HepG2 (cell line): ENCODE measurements around the gene TIMM9. TPM values are rescaled to one million over a fixed set of nuclear protein-coding genes. Genes with fewer than 3 reads are reported as not detected.

Experiments used
- ATAC-seq: fragments of 200-7000 bp; cut with Tn5 transposase; 3 replicates; pipeline ENCODE4 v1.9.1; 2020; ENCODE audit warnings: mild to moderate bottlenecking, moderate library complexity
- BruUV-seq: library from RNA; stranded (reverse); fragments of 400-500 nt; replicated peaks from 2 replicates; lab custom pipeline; 2021; lab: Mats Ljungman, UMichigan
- CTCF ChIA-PET: fragments of 300-600 bp; formaldehyde crosslinking; extraction: SDS; loops from one replicate; lab custom pipeline; 2021; ENCODE audit warnings: low total read pairs, inconsistent platforms, low intra/inter-chr PET ratio; lab: Yijun Ruan, JAX
- POLR2A ChIA-PET: fragments of 350-600 bp; sonication (Branson Sonifier 250); formaldehyde crosslinking; loops from one replicate; lab custom pipeline; 2020; ENCODE audit warnings: antibody characterized with exemption, inconsistent platforms; lab: Yijun Ruan, JAX
- DNase-seq: peaks from one replicate; pipeline ENCODE4 v3.0.0-alpha.2; 2015; ENCODE audit warnings: low spot score
- FAIRE-seq: peaks from 3 replicates; lab custom pipeline; 2011; peaks lifted over from hg19 to GRCh38; lab: Jason Lieb, UNC
- H2AFZ ChIP-seq: one replicate; pipeline ENCODE4 v1.6.1; 2011; ENCODE audit warnings: low read length, inconsistent platforms
- H3K27ac ChIP-seq: fragments of 300-600 bp; 3 replicates; pipeline ENCODE4 v1.8.0; 2011; ENCODE audit warnings: mixed run types, mild to moderate bottlenecking, mixed read lengths, low read length, inconsistent platforms; ENCODE audit not compliant: insufficient read depth; ENCODE audit errors: extremely low read length
- H3K27me3 ChIP-seq, 2 experiments: fragments of 200-600 bp in 1 of 2; 2 replicates in 1 of 2; 3 replicates in 1 of 2; pipeline versions ENCODE4 v1.6.0 to v1.8.0; 2011; ENCODE audit warnings: low read length in 2 of 2, mild to moderate bottlenecking in 2 of 2, moderate library complexity in 2 of 2, inconsistent platforms in 1 of 2; ENCODE audit not compliant: insufficient read depth in 2 of 2, control insufficient read depth in 1 of 2
- H3K36me3 ChIP-seq, 2 experiments: fragments of 200-600 bp in 1 of 2; replicated peaks in 1 of 2; 2 replicates in 1 of 2; 3 replicates in 1 of 2; pipeline versions ENCODE4 v1.5.1 to v1.8.0; 2011; ENCODE audit warnings: low read length in 2 of 2, inconsistent platforms in 1 of 2; ENCODE audit not compliant: insufficient read depth in 2 of 2, control insufficient read depth in 1 of 2
- H3K4me1 ChIP-seq: 2 replicates; pipeline ENCODE4 v1.5.1; 2012; ENCODE audit warnings: low read length, inconsistent platforms; ENCODE audit not compliant: insufficient read depth
- H3K4me2 ChIP-seq: 2 replicates; pipeline ENCODE4 v1.6.0; 2011; ENCODE audit warnings: low read depth, low read length, inconsistent platforms
- H3K4me3 ChIP-seq, 3 experiments: fragments of 200-600 bp in 1 of 3; sonication (generic), shearing (Covaris generic) in 1 of 3; replicated peaks in 1 of 3; 2 replicates each; pipeline ENCODE4 v1.5.1; 2011 to 2016; ENCODE audit warnings: low read length in 3 of 3, inconsistent platforms in 2 of 3, low read depth in 2 of 3, mild to moderate bottlenecking in 2 of 3, control low read depth in 1 of 3, mixed read lengths in 1 of 3; ENCODE audit not compliant: insufficient read depth in 1 of 3
- H3K79me2 ChIP-seq: one replicate; pipeline ENCODE4 v1.6.1; 2011; ENCODE audit warnings: low read length, inconsistent platforms; ENCODE audit not compliant: insufficient read depth
- H3K9ac ChIP-seq: 2 replicates; pipeline ENCODE4 v1.6.0; 2011; ENCODE audit warnings: mild to moderate bottlenecking, low read depth, low read length, inconsistent platforms; ENCODE audit not compliant: insufficient read depth
- H3K9me3 ChIP-seq: 2 replicates; pipeline ENCODE4 v1.5.1; 2012; ENCODE audit warnings: mild to moderate bottlenecking, low read length
- H4K20me1 ChIP-seq: 2 replicates; pipeline ENCODE4 v1.6.0; 2011; ENCODE audit warnings: inconsistent platforms, mild to moderate bottlenecking, low read length, moderate library complexity; ENCODE audit not compliant: insufficient read depth
- HIVEP1 ChIP-seq: sonication (generic); formaldehyde crosslinking; IDR thresholded peaks from 2 replicates; pipeline ENCODE4 v1.4.0; 2020; ENCODE audit warnings: mild to moderate bottlenecking, missing genetic modification reagents
- HNRNPLL ChIP-seq: fragments of 200-400 bp; formaldehyde crosslinking; IDR thresholded peaks from 2 replicates; pipeline ENCODE4 v1.6.1; 2017; ENCODE audit warnings: mild to moderate bottlenecking, low read depth, low read length; ENCODE audit not compliant: poor library complexity, severe bottlenecking
- KDM6A ChIP-seq: IDR thresholded peaks from 2 replicates; pipeline ENCODE4 v1.6.1; 2016; ENCODE audit warnings: low read depth
- NBN ChIP-seq: fragments of 450-650 bp; conservative IDR thresholded peaks from 2 replicates; pipeline ENCODE4 v1.6.1; 2017
- NFRKB ChIP-seq: fragments of 450-650 bp; IDR thresholded peaks from 2 replicates; pipeline ENCODE4 v1.6.1; 2017
- RAD51 ChIP-seq: fragments of 450-650 bp; IDR thresholded peaks from 2 replicates; pipeline ENCODE4 v1.6.1; 2016; ENCODE audit warnings: borderline replicate concordance
- SRSF1 ChIP-seq: fragments of 200-400 bp; formaldehyde crosslinking; optimal IDR thresholded peaks from 2 replicates; pipeline ENCODE3; 2017; ENCODE audit warnings: mild to moderate bottlenecking, low read depth, low read length, moderate library complexity
- WIZ ChIP-seq: sonication (generic); formaldehyde crosslinking; IDR thresholded peaks from 2 replicates; pipeline ENCODE4 v1.5.1; 2020; ENCODE audit warnings: mild to moderate bottlenecking, missing genetic modification reagents
- ZFP82 ChIP-seq: sonication (generic); formaldehyde crosslinking; IDR thresholded peaks from 2 replicates; pipeline ENCODE4 v1.5.1; 2020; ENCODE audit warnings: mild to moderate bottlenecking, missing genetic modification reagents, borderline replicate concordance
- ZNF724P ChIP-seq: sonication (generic); formaldehyde crosslinking; IDR thresholded peaks from 2 replicates; pipeline ENCODE4 v1.8.0; 2022; ENCODE audit warnings: missing genetic modification reagents, borderline replicate concordance
- WGBS: methylation state at CpG from one replicate; pipeline ENCODE4 v1.1.6; 2017; ENCODE audit warnings: low lambda C conversion rate; 5-methylcytosine and 5-hydroxymethylcytosine counted together
- in situ Hi-C: cut with HindIII; loops from 2 replicates; pipeline ENCODE4 v1.10.0; 2017; ENCODE audit warnings: low pct_unique_long_range_greater_than_20kb; ENCODE audit not compliant: extremely low pct_ligation_motif_present
- intact Hi-C: fragments of 100-400 bp; cut with micrococcal nuclease; formaldehyde crosslinking; loops from one replicate; pipeline ENCODE4 v1.10.0; 2022; ENCODE audit not compliant: unreplicated experiment
- polyA plus RNA-seq, 8 experiments: library from polyadenylated mRNA; depleted of rRNA in 3 of 8; stranded (reverse) in 7 of 8; unstranded in 1 of 8; fragments of >200 nt; fragmentation: Illumina TruSeq in 4 of 8; extraction: Trizol in 4 of 8; gene quantifications; 2 replicates each; pipeline versions ENCODE4 v1.2.1 to v1.2.3, GENCODE V29; 2011 to 2016; ENCODE audit warnings: low read depth in 4 of 8, missing spikeins in 1 of 8, mixed read lengths in 1 of 8; ENCODE audit not compliant: insufficient read depth in 1 of 8
- total RNA-seq, 5 experiments: library from RNA; depleted of rRNA; stranded (reverse); fragments of >200 nt; fragmentation: Illumina TruSeq; extraction: Trizol; gene quantifications; 2 replicates each; pipeline ENCODE4 v1.2.3, GENCODE V29; 2016; ENCODE audit warnings: low read depth in 1 of 5
- TF ChIP-seq, protein P1 (sequence below): sonication (generic); formaldehyde crosslinking; IDR thresholded peaks from 2 replicates; pipeline ENCODE4 v1.4.0; 2020; ENCODE audit warnings: missing genetic modification reagents, borderline replicate concordance
- TF ChIP-seq, protein P2 (sequence below): sonication (generic); formaldehyde crosslinking; IDR thresholded peaks from 2 replicates; pipeline ENCODE4 v1.9.0; 2021; ENCODE audit warnings: missing genetic modification reagents, mild to moderate bottlenecking, borderline replicate concordance
- TF ChIP-seq, protein P3 (sequence below): sonication (generic); formaldehyde crosslinking; IDR thresholded peaks from 2 replicates; pipeline ENCODE4 v1.8.1; 2023; ENCODE audit warnings: mild to moderate bottlenecking, missing genetic modification reagents, borderline replicate concordance
- TF ChIP-seq, protein P4 (sequence below): IDR thresholded peaks from 2 replicates; pipeline ENCODE4 v1.6.1; 2016; ENCODE audit warnings: mild to moderate bottlenecking
- TF ChIP-seq, protein P5 (sequence below): sonication (generic); formaldehyde crosslinking; IDR thresholded peaks from 2 replicates; pipeline ENCODE4 v1.4.0; 2020; ENCODE audit warnings: mild to moderate bottlenecking, missing genetic modification reagents

The TIMM9 gene
- total and polyA plus RNA-seq, 2 of the 13 experiments (the other 11 are each of a cell fraction or from before 2014, with no cell fraction given), result 30.5 to 42.5 TPM

DNA sequence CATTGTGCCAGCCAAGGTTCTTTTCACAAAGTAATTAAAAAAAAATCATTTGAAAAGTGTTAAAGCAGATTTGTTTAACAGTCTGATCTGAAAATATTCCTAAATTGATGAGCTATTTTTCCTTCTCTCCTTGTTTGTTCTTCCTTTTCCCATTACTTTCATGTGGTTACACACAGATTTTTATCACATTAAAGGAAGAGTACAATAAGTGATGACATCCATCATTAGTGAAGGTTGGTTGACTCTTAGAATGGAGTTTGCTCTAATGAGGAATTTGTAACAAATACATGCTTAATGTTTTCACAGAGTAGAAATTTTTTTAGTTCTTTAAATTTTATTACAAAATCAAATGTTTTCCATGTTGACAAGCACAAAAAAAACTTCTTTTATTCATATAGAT lies 50.5 kb downstream of the TIMM9 start (continued):
- TF ChIP-seq, protein P1, sequence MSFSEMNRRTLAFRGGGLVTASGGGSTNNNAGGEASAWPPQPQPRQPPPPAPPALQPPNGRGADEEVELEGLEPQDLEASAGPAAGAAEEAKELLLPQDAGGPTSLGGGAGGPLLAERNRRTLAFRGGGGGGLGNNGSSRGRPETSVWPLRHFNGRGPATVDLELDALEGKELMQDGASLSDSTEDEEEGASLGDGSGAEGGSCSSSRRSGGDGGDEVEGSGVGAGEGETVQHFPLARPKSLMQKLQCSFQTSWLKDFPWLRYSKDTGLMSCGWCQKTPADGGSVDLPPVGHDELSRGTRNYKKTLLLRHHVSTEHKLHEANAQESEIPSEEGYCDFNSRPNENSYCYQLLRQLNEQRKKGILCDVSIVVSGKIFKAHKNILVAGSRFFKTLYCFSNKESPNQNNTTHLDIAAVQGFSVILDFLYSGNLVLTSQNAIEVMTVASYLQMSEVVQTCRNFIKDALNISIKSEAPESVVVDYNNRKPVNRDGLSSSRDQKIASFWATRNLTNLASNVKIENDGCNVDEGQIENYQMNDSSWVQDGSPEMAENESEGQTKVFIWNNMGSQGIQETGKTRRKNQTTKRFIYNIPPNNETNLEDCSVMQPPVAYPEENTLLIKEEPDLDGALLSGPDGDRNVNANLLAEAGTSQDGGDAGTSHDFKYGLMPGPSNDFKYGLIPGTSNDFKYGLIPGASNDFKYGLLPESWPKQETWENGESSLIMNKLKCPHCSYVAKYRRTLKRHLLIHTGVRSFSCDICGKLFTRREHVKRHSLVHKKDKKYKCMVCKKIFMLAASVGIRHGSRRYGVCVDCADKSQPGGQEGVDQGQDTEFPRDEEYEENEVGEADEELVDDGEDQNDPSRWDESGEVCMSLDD (CRISPR knock-in tag), result no peak

DNA sequence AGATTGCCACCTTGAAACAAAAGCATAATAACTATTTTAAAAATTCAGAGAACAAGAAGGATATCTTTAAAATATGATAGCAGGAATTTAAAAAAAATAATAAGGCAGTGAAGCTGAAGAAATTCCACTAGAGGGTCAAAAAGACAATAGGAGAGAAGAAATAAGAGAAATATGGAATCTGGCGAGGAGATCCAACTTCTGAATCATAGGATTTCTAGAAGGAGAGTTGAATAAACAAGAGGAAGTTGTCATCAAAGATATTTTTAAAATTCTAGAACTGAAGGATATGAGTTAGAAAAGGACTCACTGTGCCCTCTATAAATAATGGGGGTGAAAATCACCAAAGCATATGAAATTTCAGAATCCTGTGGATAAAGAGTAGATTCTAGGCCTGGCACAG lies 58.4 kb downstream of the TIMM9 start:
- 98% methylated on average over 1 of the region's 1 CpG for WGBS
- BruUV-seq, result no TSS peak

More for the DNA sequence above, 58.4 kb downstream of the TIMM9 start:
- H4K20me1 ChIP-seq, result no peaks in the 10 kb centered on the region
- H3K9ac ChIP-seq, result no peak overlapping the region
- no peak overlapping the region for H3K27ac ChIP-seq
- intact Hi-C loops (no loop called here), in situ Hi-C loops (loop anchor here (25.0 kb wide), 1 partner anchor 257 kb away; no protein-coding TSS in a partner anchor)
- no peaks in the 10 kb centered on the region for H3K27me3 ChIP-seq
- DNase-seq, result no peak
- no peaks in the 10 kb centered on the region for H3K9me3 ChIP-seq
- no peak for FAIRE-seq
- ChIA-PET CTCF (no interaction called here), POLR2A (no interaction called here)
- peaks cover 9 to 46% of the 10 kb centered on the region in 2 experiments for H3K36me3 ChIP-seq
- H3K4me1 ChIP-seq, result no peaks in the 10 kb centered on the region
- no peak for ATAC-seq
- H3K79me2 ChIP-seq, result no peaks in the 10 kb centered on the region
- H3K4me2 ChIP-seq, result no peak overlapping the region
- H2AFZ ChIP-seq, result no peak overlapping the region
- no peak for TF ChIP-seq NFRKB
- TF ChIP-seq, protein P2, sequence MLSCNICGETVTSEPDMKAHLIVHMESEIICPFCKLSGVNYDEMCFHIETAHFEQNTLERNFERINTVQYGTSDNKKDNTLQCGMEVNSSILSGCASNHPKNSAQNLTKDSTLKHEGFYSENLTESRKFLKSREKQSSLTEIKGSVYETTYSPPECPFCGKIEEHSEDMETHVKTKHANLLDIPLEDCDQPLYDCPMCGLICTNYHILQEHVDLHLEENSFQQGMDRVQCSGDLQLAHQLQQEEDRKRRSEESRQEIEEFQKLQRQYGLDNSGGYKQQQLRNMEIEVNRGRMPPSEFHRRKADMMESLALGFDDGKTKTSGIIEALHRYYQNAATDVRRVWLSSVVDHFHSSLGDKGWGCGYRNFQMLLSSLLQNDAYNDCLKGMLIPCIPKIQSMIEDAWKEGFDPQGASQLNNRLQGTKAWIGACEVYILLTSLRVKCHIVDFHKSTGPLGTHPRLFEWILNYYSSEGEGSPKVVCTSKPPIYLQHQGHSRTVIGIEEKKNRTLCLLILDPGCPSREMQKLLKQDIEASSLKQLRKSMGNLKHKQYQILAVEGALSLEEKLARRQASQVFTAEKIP, result no peak
- no peak for TF ChIP-seq ZFP82 (CRISPR knock-in tag)
- TF ChIP-seq WIZ (CRISPR knock-in tag), result no peak
- TF ChIP-seq, protein P3, sequence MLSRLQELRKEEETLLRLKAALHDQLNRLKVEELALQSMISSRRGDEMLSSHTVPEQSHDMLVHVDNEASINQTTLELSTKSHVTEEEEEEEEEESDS, result no peak
- TF ChIP-seq HIVEP1, result no peak
- TF ChIP-seq, protein P4, sequence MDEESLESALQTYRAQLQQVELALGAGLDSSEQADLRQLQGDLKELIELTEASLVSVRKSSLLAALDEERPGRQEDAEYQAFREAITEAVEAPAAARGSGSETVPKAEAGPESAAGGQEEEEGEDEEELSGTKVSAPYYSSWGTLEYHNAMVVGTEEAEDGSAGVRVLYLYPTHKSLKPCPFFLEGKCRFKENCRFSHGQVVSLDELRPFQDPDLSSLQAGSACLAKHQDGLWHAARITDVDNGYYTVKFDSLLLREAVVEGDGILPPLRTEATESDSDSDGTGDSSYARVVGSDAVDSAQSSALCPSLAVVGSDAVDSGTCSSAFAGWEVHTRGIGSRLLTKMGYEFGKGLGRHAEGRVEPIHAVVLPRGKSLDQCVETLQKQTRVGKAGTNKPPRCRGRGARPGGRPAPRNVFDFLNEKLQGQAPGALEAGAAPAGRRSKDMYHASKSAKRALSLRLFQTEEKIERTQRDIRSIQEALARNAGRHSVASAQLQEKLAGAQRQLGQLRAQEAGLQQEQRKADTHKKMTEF (CRISPR knock-in tag), result no peak
- TF ChIP-seq, protein P5, sequence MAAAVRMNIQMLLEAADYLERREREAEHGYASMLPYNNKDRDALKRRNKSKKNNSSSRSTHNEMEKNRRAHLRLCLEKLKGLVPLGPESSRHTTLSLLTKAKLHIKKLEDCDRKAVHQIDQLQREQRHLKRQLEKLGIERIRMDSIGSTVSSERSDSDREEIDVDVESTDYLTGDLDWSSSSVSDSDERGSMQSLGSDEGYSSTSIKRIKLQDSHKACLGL, result no peak
- TF ChIP-seq KDM6A, result no peak
- no peak for TF ChIP-seq ZNF724P
- no peak for TF ChIP-seq NBN
- TF ChIP-seq HNRNPLL, result no peak
- no peak for TF ChIP-seq SRSF1
- TF ChIP-seq RAD51, result no peak
- no peak overlapping the region for H3K4me3 ChIP-seq
